CD4-positive, alpha-beta T cell (primary cell): Measurements from ENCODE around the gene FUBP3. TPM values are rescaled to one million over a fixed set of nuclear protein-coding genes. Genes with fewer than 3 reads are reported as not detected.

Experiments used
- ATAC-seq: fragments of 200-7000 bp; cut with Tn5 transposase; one replicate; pipeline ENCODE4 v1.10.0; 2022; ENCODE audit warnings: mild to moderate bottlenecking; ENCODE audit not compliant: poor library complexity
- CTCF ChIA-PET: fragments of 350-600 bp; sonication (Branson Sonifier 250); formaldehyde crosslinking; loops from one replicate; lab custom pipeline; 2021; ENCODE audit warnings: antibody characterized with exemption, inconsistent platforms; lab: Charles Lee
- POLR2A ChIA-PET: fragments of 350-600 bp; sonication (Branson Sonifier 250); formaldehyde crosslinking; loops from one replicate; lab custom pipeline; 2021; ENCODE audit warnings: antibody characterized with exemption, inconsistent platforms; lab: Charles Lee
- DNase-seq, 14 experiments: peaks; one replicate each; pipeline ENCODE4 v3.0.0-alpha.2; 2013 to 2020; ENCODE audit warnings: mixed read lengths in 2 of 14
- H3K27ac ChIP-seq, 2 donors: one replicate each; pipeline versions ENCODE4 v1.5.1 to v1.7.0; 2013; ENCODE audit warnings: low read length in 2 of 2, low read depth in 1 of 2, mild to moderate bottlenecking in 1 of 2
- H3K27me3 ChIP-seq, 2 experiments: 1 replicate in 1 of 2; 2 replicates in 1 of 2; pipeline versions ENCODE4 v1.6.1 to v1.7.0; 2013; ENCODE audit warnings: low read length in 2 of 2, control low read depth in 1 of 2, mild to moderate bottlenecking in 1 of 2, moderate library complexity in 1 of 2; ENCODE audit not compliant: insufficient read depth in 2 of 2, control insufficient read depth in 1 of 2
- H3K36me3 ChIP-seq: one replicate; pipeline ENCODE4 v1.6.1; 2013; ENCODE audit warnings: low read length, control low read depth; ENCODE audit not compliant: insufficient read depth
- H3K4me1 ChIP-seq: one replicate; pipeline ENCODE4 v1.6.1; 2013; ENCODE audit warnings: low read length, control low read depth; ENCODE audit not compliant: insufficient read depth
- H3K4me3 ChIP-seq: one replicate; pipeline ENCODE4 v1.5.1; 2013; ENCODE audit warnings: mild to moderate bottlenecking, low read length, moderate library complexity
- H3K9me3 ChIP-seq, 2 experiments: 1 replicate in 1 of 2; 2 replicates in 1 of 2; pipeline versions ENCODE4 v1.6.1 to v1.7.0; 2013; ENCODE audit warnings: low read length in 2 of 2, mild to moderate bottlenecking in 2 of 2, control low read depth in 1 of 2, moderate library complexity in 1 of 2; ENCODE audit not compliant: control insufficient read depth in 1 of 2, insufficient read depth in 1 of 2
- H3K27ac Mint-ChIP-seq: one replicate; pipeline ENCODE4 v1.8.0; 2020; ENCODE audit warnings: mixed read lengths
- H3K27me3 Mint-ChIP-seq: one replicate; pipeline ENCODE4 v1.8.0; 2021; ENCODE audit warnings: mixed read lengths
- H3K36me3 Mint-ChIP-seq: one replicate; pipeline ENCODE4 v1.8.0; 2021; ENCODE audit warnings: low read depth, mixed read lengths
- H3K4me1 Mint-ChIP-seq: one replicate; pipeline ENCODE4 v1.8.0; 2021; ENCODE audit warnings: low read depth, mixed read lengths
- H3K4me3 Mint-ChIP-seq: one replicate; pipeline ENCODE4 v1.8.0; 2020; ENCODE audit warnings: mild to moderate bottlenecking, mixed read lengths
- H3K9me3 Mint-ChIP-seq: one replicate; pipeline ENCODE4 v1.8.0; 2020; ENCODE audit warnings: mixed read lengths
- CTCF ChIP-seq: fragments of 200-600 bp; IDR thresholded peaks from one replicate; pipeline ENCODE4 v1.8.0; 2022; ENCODE audit warnings: antibody characterized with exemption, mild to moderate bottlenecking
- intact Hi-C, 2 experiments: fragments of 100-400 bp; cut with DNase I in 1 of 2; cut with micrococcal nuclease in 1 of 2; formaldehyde crosslinking; loops; one replicate each; pipeline versions ENCODE4 v1.15.1 to v1.9.0; 2023 to 2025; cut with DNase I, micrococcal nuclease
- total RNA-seq, 174 experiments: library from RNA in 2 of 174; stranded (reverse) in 2 of 174; gene quantifications; one replicate each; pipeline ENCODE4 v1.2.3 and lab custom pipeline; 2021 to 2026

The FUBP3 gene
- total RNA-seq, 2 experiments from 2014 or later = 21.2 to 30.2 TPM

- H3K36me3 Mint-ChIP-seq = peaks cover 60% of the 10 kb centered on the region
- Histone ChIP-seq H3K27ac (no peak overlapping the region), H3K27me3 (no peaks in the 10 kb centered on the region), H3K4me1 (no peaks in the 10 kb centered on the region), H3K36me3 (peaks cover 48% of the 10 kb centered on the region), H3K4me3 (no peak overlapping the region), H3K9me3 (peaks cover 0 to 11% of the 10 kb centered on the region in 2 experiments)
- DNase-seq (no peak), ATAC-seq (no peak)
- no peak for TF ChIP-seq CTCF
- POLR2A ChIA-PET = no interaction called here
- no peaks in the 10 kb centered on the region for H3K4me1 Mint-ChIP-seq
- H3K27me3 Mint-ChIP-seq = no peaks in the 10 kb centered on the region
- H3K27ac Mint-ChIP-seq = no peak overlapping the region
- intact Hi-C loops = no loop called here
- H3K4me3 Mint-ChIP-seq = no peak overlapping the region
- no peaks in the 10 kb centered on the region for H3K9me3 Mint-ChIP-seq
- CTCF ChIA-PET = no interaction called here
Observed at GRCh38 chr9:130636648-130637020, 57.3 kb downstream of the FUBP3 start.

- H3K27ac ChIP-seq = no peak overlapping the region
- peaks cover 0 to 11% of the 10 kb centered on the region in 2 experiments for H3K9me3 ChIP-seq
- H3K9me3 Mint-ChIP-seq = no peaks in the 10 kb centered on the region
- H3K4me1 Mint-ChIP-seq = no peaks in the 10 kb centered on the region
- ChIA-PET POLR2A (no interaction called here), CTCF (no interaction called here)
- peaks cover 43% of the 10 kb centered on the region for H3K36me3 Mint-ChIP-seq
- ATAC-seq (no peak), DNase-seq (no peak)
- H3K27me3 ChIP-seq = no peaks in the 10 kb centered on the region
- H3K4me1 ChIP-seq = no peaks in the 10 kb centered on the region
- no peak for TF ChIP-seq CTCF
- H3K4me3 ChIP-seq = no peak overlapping the region
- intact Hi-C loops = no loop called here
- no peak overlapping the region for H3K4me3 Mint-ChIP-seq
- no peaks in the 10 kb centered on the region for H3K27me3 Mint-ChIP-seq
- H3K36me3 ChIP-seq = peaks cover 34% of the 10 kb centered on the region
- H3K27ac Mint-ChIP-seq = no peak overlapping the region
Observed at GRCh38 chr9:130638284-130639123, 59.1 kb downstream of the FUBP3 start.

- no peak overlapping the region for H3K4me3 Mint-ChIP-seq
- POLR2A ChIA-PET = no interaction called here
- CTCF ChIA-PET = no interaction called here
Observed at GRCh38 chr9:130639124-130639765, 59.9 kb downstream of the FUBP3 start.

More at GRCh38 chr9:130639124-130639765, 59.9 kb downstream of the FUBP3 start:
- H3K4me1 Mint-ChIP-seq = no peaks in the 10 kb centered on the region
- Histone ChIP-seq H3K27ac (no peak overlapping the region), H3K9me3 (peaks cover 0 to 11% of the 10 kb centered on the region in 2 experiments), H3K36me3 (peaks cover 27% of the 10 kb centered on the region), H3K4me1 (no peaks in the 10 kb centered on the region), H3K4me3 (no peak overlapping the region), H3K27me3 (no peaks in the 10 kb centered on the region)
- DNase-seq (no peak), ATAC-seq (no peak)
- no peaks in the 10 kb centered on the region for H3K27me3 Mint-ChIP-seq
- intact Hi-C loops = no loop called here
- no peak overlapping the region for H3K27ac Mint-ChIP-seq
- H3K9me3 Mint-ChIP-seq = no peaks in the 10 kb centered on the region
- no peak for TF ChIP-seq CTCF
- H3K36me3 Mint-ChIP-seq = peaks cover 38% of the 10 kb centered on the region
